HG03521 (cell line): ENCODE data around the gene THRSP.
"Not testable (repeated sequence)": the region's sequence is repeated elsewhere in the genome, so short reads cannot be mapped to it uniquely, and the experiment has no call there.

ENCODE experiments used
- ATAC-seq: cut with Tn5 transposase; IDR thresholded peaks from one replicate; pipeline ENCODE4 v1.9.1; 2021; ENCODE audit warnings: mild to moderate bottlenecking, moderate library complexity; ENCODE audit not compliant: unreplicated experiment

THRSP gene

GRCh38 chr11:78086521-78087074 is 22.9 kb downstream of the THRSP start:
- not testable (repeated sequence) for ATAC-seq

- no peak for ATAC-seq
Measured at GRCh38 chr11:78094250-78094649, 30.6 kb downstream of the THRSP start.

DNA sequence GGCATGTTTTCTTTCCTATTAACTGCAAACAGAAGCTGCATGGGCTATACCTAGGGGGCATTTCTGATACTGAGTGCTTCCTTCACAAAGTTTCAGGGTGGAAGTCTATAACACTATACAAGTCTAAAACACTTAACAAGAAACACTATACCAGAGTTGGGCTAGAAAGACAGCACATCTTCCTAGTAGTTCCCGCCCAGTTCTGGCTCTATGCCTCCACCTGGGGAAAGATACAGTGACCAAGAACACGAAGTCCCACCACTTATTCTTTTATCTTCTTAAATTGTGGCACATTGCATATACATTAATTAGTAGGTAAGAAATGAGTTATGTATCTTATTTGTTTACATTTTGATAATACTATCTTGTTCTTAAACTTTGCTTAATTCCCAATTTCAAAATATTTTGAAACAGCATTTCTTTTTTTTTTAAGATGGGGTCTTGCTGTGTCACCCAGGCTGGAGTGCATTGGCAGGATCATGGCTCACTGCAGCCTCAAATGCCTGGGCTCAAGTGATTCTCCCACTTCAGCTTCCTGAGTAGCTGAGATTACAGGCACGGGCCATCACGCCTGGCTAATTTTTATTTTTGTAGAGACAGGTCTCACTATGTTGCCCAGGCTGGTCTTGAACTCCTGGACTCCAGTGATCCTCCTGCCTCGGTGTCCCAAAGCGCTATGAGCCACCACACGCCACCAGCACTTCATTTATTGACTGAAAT is 34.2 kb downstream of the THRSP start:
- ATAC-seq = no peak

DNA sequence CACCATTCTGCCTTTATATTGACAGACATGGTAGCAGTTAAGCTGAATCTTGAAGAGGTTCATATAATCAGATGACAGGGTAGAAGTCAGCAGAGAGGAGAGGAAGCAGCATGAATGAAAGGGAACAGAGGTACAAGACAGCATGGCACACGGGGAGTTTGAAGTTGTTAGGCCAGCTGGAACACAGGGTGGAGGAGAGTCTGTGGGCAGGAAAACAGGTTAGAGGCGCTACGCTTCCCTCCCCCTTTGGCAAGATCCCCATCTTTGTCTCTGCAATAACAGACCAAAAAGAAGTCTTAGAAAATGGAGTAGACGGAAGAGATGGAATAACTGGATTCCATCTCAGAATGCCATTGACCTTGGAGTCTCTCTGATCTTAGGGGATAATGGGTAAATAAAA is 36.0 kb downstream of the THRSP start:
- ATAC-seq = no peak

- ATAC-seq = no peak
Measured at GRCh38 chr11:78100261-78100660, 36.6 kb downstream of the THRSP start.

DNA sequence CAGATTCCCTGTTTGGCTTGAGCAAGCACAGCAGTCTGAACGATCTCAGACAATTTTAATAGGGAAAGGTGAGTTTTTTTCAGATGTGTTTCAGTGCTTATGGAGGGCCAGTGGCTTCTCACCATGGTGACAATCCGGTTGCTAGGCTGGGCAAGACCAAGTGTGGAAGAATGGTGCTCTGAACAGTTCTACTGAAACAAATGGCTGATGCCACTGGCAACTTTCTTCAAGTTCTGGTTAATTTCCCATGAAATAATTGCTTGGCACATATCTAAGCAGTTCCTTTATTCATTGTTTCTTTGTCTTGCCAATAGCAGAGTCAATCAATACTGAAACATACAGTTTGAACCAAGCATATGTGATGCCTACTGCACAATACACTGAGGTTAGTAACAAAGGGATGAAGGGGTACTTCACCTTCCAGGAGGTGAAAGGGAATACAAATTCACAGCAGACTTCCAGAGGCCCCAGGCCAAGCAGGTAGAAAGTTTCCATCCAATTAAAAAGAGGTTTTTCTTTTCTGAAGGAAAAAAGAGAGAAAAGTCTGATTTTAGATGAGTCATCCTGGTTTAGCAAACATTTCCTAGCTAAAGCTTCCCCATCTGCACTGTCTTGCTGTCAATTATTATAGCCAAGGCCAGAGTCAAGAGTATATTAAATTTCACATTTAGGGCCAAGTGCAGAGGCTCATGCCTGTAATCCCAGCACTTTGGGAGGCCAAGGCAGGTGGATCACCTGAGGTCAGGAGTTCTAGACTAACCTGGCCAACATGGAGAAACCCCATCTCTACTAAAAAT is 37.2 kb downstream of the THRSP start:
- no peak for ATAC-seq

DNA sequence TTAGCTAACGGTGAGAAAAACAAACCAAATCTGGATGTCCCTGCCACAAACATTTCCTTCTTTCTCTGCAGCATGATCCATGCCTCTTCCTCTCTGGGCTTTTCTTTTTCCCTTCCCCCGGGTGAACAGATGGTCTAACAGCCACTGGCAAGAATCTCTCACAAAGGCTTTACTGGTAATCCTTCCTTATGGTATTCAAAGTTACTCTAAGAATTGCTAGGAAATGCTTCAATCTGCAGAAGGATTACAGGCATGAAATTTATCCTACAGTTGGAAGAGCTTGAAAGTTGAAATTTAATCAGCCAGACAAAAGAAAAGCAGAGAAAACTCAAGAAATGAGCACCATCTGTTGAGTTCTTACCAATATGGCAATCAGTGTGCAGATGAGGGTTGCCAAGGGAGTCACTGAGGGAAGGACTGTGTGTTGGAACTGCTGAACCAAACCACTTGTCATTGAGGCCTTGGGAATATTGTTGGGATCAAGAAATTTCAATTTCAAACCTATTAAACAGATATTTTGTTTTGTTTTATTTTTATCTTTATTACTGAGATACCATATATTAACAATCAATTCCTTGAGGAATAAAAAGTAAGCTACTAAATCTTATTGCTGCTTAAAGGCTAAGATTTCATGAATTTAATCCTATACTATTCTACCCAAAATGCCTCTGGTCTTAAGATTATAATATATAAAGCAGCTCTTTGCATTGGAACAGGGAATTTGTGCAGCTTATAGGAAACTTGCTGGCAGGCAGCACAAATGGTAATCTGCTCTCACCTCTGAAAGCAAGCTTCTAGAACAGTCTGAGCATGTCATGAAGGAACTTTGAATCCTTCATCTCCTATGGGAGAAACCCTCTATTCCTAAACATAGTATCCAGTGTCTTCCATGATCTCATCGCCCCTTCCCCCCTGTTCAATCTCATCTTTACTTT is 45.7 kb downstream of the THRSP start:
- ATAC-seq = no peak

DNA sequence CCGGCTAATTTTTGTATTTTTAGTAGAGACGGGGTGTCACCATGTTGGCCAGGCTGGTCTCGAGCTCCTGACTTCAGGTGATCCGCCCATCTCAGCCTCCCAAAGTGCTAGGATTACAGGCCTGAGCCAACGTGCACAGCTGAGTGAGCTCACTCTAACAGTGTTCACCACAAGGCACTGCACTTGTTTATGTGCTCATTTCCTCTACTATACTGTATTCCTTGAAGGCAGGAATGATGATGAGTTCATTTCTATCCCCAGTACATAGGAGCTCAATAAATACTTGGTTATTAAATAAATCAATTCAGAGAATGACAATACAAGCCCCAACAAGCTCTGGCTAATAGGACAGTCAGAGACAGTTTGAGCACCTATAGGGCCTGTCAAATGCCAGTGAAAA is 46.7 kb downstream of the THRSP start:
- ATAC-seq = no peak

GRCh38 chr11:78110830-78111229 is 47.2 kb downstream of the THRSP start:
- no peak for ATAC-seq

DNA sequence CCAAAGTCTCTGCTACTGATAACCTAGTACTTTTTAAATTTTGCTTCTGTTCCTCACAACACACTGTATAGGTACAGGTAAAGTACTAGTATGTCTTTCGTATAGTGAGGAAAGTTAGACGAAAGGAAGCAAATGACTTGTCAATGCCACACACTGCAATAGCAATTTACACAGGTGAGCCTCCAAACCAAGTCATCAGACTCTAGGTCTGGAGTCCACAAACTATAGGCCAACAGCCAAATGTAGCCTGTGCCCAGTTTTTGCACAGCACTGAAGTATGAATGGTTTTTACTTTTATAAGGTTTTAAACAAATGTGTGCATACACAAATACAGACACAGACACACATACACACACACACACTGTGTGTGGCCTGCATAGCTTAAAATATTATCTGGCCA is 47.6 kb downstream of the THRSP start:
- no peak for ATAC-seq

- ATAC-seq = no peak
Measured at GRCh38 chr11:78112582-78113275, 49.1 kb downstream of the THRSP start.
